ENCODE measurements around the gene INTS13. TPM values are rescaled to one million over a fixed set of nuclear protein-coding genes. Genes with fewer than 3 reads are reported as not detected.

Gene INTS13
- total RNA-seq, 4 donors from 2014 or later: 15.7 to 30.5 (median 18.4) TPM

GRCh38 chr12:26880625-26881024, 57.2 kb downstream of the INTS13 start:
- 94 to 97% methylated on average over 2 of the region's 2 CpGs for WGBS, 2 donors
- DNase-seq: no peak
- intact Hi-C loops (cut with DNase I): loop anchor here (10.0 kb wide), 1 partner anchor 46 kb away; the partner anchor contains the start of gene ITPR2
- Histone ChIP-seq H3K36me3 (no peaks in the 10 kb centered on the region), H3K27me3 (no peaks in the 10 kb centered on the region), H3K4me3 (replicated peaks in 1 of 3) (no peak overlapping the region), H3K9me3 (no peaks in the 10 kb centered on the region), H3K27ac (no peak overlapping the region), H3K4me1 (peaks cover 15 to 17% of the 10 kb centered on the region in 2 donors)
- TF ChIP-seq CTCF (IDR thresholded peaks at IDR 0.05) (no peak), POLR2A (IDR thresholded peaks at IDR 0.05) (no peak)

GRCh38 chr12:26878661-26879119, 59.1 kb downstream of the INTS13 start:
- H3K27ac ChIP-seq: peak overlapping the region; percentile 60 to 73 (median 68)
- H3K36me3 ChIP-seq: no peaks in the 10 kb centered on the region
- 3 to 12% methylated on average over 6 of the region's 6 CpGs for WGBS, 2 donors
- no peaks in the 10 kb centered on the region for H3K27me3 ChIP-seq
- no peak overlapping the region for H3K4me3 ChIP-seq (replicated peaks in 1 of 3)
- intact Hi-C loops (cut with DNase I): no loop called here
- H3K9me3 ChIP-seq: no peaks in the 10 kb centered on the region
- TF ChIP-seq CTCF (IDR thresholded peaks at IDR 0.05) (no peak), POLR2A (IDR thresholded peaks at IDR 0.05) (peak in 1 of 2 donors; percentile 14)
- H3K4me1 ChIP-seq: peaks cover 11 to 16% of the 10 kb centered on the region in 2 donors
- DNase-seq: peak; percentile 97

- WGBS, 2 donors: 77 to 78% methylated on average over 7 of the region's 7 CpGs
- peaks cover 22 to 28% of the 10 kb centered on the region in 2 donors for H3K4me1 ChIP-seq
- TF ChIP-seq POLR2A (IDR thresholded peaks at IDR 0.05) (no peak), CTCF (IDR thresholded peaks at IDR 0.05) (no peak)
- no peaks in the 10 kb centered on the region for H3K36me3 ChIP-seq
- no peaks in the 10 kb centered on the region for H3K9me3 ChIP-seq
- H3K27ac ChIP-seq: no peak overlapping the region
- no peak overlapping the region for H3K4me3 ChIP-seq (replicated peaks in 1 of 3)
- intact Hi-C loops (cut with DNase I): no loop called here
- DNase-seq: no peak
- H3K27me3 ChIP-seq: no peaks in the 10 kb centered on the region
Observed at GRCh38 chr12:26874501-26875296, 63.1 kb downstream of the INTS13 start.

GRCh38 chr12:26872625-26873024, 65.2 kb downstream of the INTS13 start:
- Histone ChIP-seq H3K4me3 (replicated peaks in 1 of 3) (no peak overlapping the region), H3K9me3 (no peaks in the 10 kb centered on the region), H3K4me1 (peaks cover 11 to 15% of the 10 kb centered on the region in 2 donors), H3K36me3 (no peaks in the 10 kb centered on the region), H3K27me3 (no peaks in the 10 kb centered on the region), H3K27ac (no peak overlapping the region)
- WGBS, 2 donors: 89 to 94% methylated on average over 1 of the region's 1 CpG
- intact Hi-C loops (cut with DNase I): no loop called here
- DNase-seq: no peak
- TF ChIP-seq CTCF (IDR thresholded peaks at IDR 0.05) (no peak), POLR2A (IDR thresholded peaks at IDR 0.05) (no peak)

- 92 to 93% methylated on average over 2 of the region's 2 CpGs for WGBS, 2 donors
- no peak for DNase-seq
- no peak overlapping the region for H3K27ac ChIP-seq
- H3K4me1 ChIP-seq: peaks cover 11 to 15% of the 10 kb centered on the region in 2 donors
- no peaks in the 10 kb centered on the region for H3K9me3 ChIP-seq
- H3K27me3 ChIP-seq: no peaks in the 10 kb centered on the region
- no peak overlapping the region for H3K4me3 ChIP-seq (replicated peaks in 1 of 3)
- TF ChIP-seq POLR2A (IDR thresholded peaks at IDR 0.05): no peak
- no peak for TF ChIP-seq CTCF (IDR thresholded peaks at IDR 0.05)
- H3K36me3 ChIP-seq: no peaks in the 10 kb centered on the region
- intact Hi-C loops (cut with DNase I): no loop called here
Observed at GRCh38 chr12:26871985-26872384, 65.8 kb downstream of the INTS13 start.
